ENCODE results near the gene CHRNA1. TPM values are rescaled to one million over a fixed set of nuclear protein-coding genes. Genes with fewer than 3 reads are reported as not detected.

CHRNA1 gene
- total RNA-seq, 2 experiments from 2014 or later = not detected

DNA sequence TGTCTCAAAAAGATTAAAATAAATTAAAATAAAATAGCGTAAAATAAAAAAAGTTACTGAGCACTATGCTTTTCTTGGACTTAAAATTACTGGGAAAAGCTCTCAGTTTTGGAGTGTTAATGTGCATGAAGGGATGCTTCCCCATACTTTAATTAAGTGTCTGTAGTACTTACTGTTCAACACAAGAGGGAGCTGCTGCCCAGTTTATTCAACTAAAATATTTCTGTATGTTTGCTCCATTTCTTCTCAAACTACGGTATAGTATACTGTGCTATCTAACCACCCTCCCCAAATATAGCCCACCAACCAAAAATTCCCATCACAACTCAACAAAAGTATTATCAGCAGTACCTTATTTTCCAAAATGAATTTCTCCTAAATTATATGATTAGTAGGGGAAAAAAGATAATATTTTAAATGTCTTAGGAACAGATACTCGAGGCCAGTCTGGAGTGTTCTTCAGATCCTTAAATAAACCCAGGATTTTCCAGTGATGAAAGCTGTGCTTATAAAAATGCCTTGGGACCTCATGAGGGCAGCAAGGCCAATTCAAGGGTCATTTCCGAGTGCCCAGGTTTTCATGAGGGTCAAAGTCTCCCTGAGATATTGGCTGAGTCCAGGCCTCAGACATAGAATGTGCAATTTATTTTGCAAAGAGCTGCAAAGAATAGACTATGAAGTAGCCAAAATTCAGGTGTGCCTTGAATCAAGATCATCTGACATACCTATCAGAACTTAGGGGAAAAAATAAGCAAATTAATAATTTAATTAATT is 64.1 kb downstream of the CHRNA1 start:
- POLR2A ChIA-PET = no interaction called here

More for the DNA sequence above, 64.1 kb downstream of the CHRNA1 start:
- CTCF ChIA-PET = interaction anchor here (0.6 to 2.8 kb wide), 15 partner anchors 9 to 1397 kb away, joined by 3 to 26 read pairs (median 4); no protein-coding TSS in a partner anchor

Other genes starting within 250 kb of the CHRNA1 start
- gene WIPF1, start 166.7 kb downstream of the CHRNA1 start, total RNA-seq = 100 to 1,000 TPM; 346 to 350 TPM
- 10 to 100 TPM; 16.6 to 17.3 TPM for gene CHN1, start 240.9 kb upstream of the CHRNA1 start, total RNA-seq

Data from activated CD8-positive, alpha-beta memory T cell treated with anti-CD3 and anti-CD28 coated beads for 36 hours (primary cell).